Hepatocyte (in vitro differentiated cells): Measurements from ENCODE around the gene IL22RA2. TPM values are rescaled to one million over a fixed set of nuclear protein-coding genes. Genes with fewer than 3 reads are reported as not detected.

ENCODE experiments used
- DNase-seq: peaks from one replicate; pipeline ENCODE4 v3.0.0-alpha.2; 2016; ENCODE audit warnings: low spot score
- H2AFZ ChIP-seq: fragments of 200-600 bp; sonication (generic); 2 replicates; pipeline ENCODE4 v1.6.0; 2016; ENCODE audit warnings: antibody characterized with exemption, mild to moderate bottlenecking
- H3K27ac ChIP-seq: fragments of 200-600 bp; sonication (generic); 2 replicates; pipeline ENCODE4 v1.5.1; 2016; ENCODE audit warnings: mild to moderate bottlenecking
- H3K27me3 ChIP-seq: fragments of 200-600 bp; sonication (generic); 2 replicates; pipeline ENCODE4 v1.6.1; 2016
- H3K36me3 ChIP-seq: fragments of 200-600 bp; sonication (generic); replicated peaks from 2 replicates; pipeline ENCODE4 v1.5.1; 2016; ENCODE audit warnings: low read depth; ENCODE audit not compliant: insufficient read depth
- H3K4me1 ChIP-seq: fragments of 200-600 bp; sonication (generic); 2 replicates; pipeline ENCODE4 v1.5.1; 2016; ENCODE audit warnings: mild to moderate bottlenecking, moderate library complexity; ENCODE audit not compliant: insufficient read depth
- H3K4me2 ChIP-seq: fragments of 200-600 bp; sonication (generic); 2 replicates; pipeline ENCODE4 v1.6.0; 2016
- H3K4me3 ChIP-seq: fragments of 200-600 bp; sonication (generic); 2 replicates; pipeline ENCODE4 v1.5.1; 2016; ENCODE audit warnings: mild to moderate bottlenecking
- H3K79me2 ChIP-seq: fragments of 200-600 bp; sonication (generic); 2 replicates; pipeline ENCODE4 v1.6.0; 2017; ENCODE audit warnings: mild to moderate bottlenecking
- H3K9me2 ChIP-seq: fragments of 200-600 bp; sonication (generic); replicated peaks from 2 replicates; pipeline ENCODE4 v1.6.0; 2017; ENCODE audit warnings: mild to moderate bottlenecking; ENCODE audit not compliant: insufficient read depth
- H3K9me3 ChIP-seq: fragments of 200-600 bp; sonication (generic); 2 replicates; pipeline ENCODE4 v1.5.1; 2016; ENCODE audit warnings: low read depth, mild to moderate bottlenecking
- H4K20me1 ChIP-seq: fragments of 200-600 bp; sonication (generic); 2 replicates; pipeline ENCODE4 v1.6.0; 2016; ENCODE audit warnings: mild to moderate bottlenecking; ENCODE audit not compliant: insufficient read depth, poor library complexity, severe bottlenecking
- CTCF ChIP-seq: fragments of 200-600 bp; sonication (generic); IDR thresholded peaks from 2 replicates; pipeline ENCODE4 v1.5.1; 2016; ENCODE audit warnings: antibody characterized with exemption, mild to moderate bottlenecking; ENCODE audit not compliant: poor library complexity
- EZH2 ChIP-seq: fragments of 200-600 bp; sonication (generic); IDR thresholded peaks from 2 replicates; pipeline ENCODE4 v1.6.1; 2016; ENCODE audit warnings: antibody characterized with exemption, mild to moderate bottlenecking, borderline replicate concordance
- EZH2phosphoT487 ChIP-seq: fragments of 200-600 bp; sonication (generic); IDR thresholded peaks from one replicate; pipeline ENCODE4 v1.6.1; 2018; ENCODE audit warnings: antibody characterized with exemption, mild to moderate bottlenecking, low read depth, moderate library complexity; ENCODE audit not compliant: unreplicated experiment, severe bottlenecking
- WGBS: methylation state at CpG from one replicate; pipeline ENCODE4 v1.1.6; 2016; ENCODE audit warnings: low lambda C conversion rate; ENCODE audit errors: missing lambda C conversion rate; 5-methylcytosine and 5-hydroxymethylcytosine counted together
- polyA plus RNA-seq: library from polyadenylated mRNA; unstranded; fragments of >200 nt; fragmentation: Nextera tagmentation; extraction: Ambion mirVana; gene quantifications from 2 replicates; pipeline ENCODE4 v1.2.1, GENCODE V29; 2016
- total RNA-seq: library from RNA; depleted of rRNA; stranded (reverse); fragments of >200 nt; gene quantifications from 2 replicates; pipeline ENCODE4 v1.2.3, GENCODE V29; 2014

IL22RA2 gene
- total and polyA plus RNA-seq, 2 experiments from 2014 or later: not detected

GRCh38 chr6:137097526-137097925 lies 75.9 kb downstream of the IL22RA2 start:
- Histone ChIP-seq H3K36me3 (no peaks in the 10 kb centered on the region), H2AFZ (no peak overlapping the region), H3K27ac (no peak overlapping the region), H4K20me1 (no peaks in the 10 kb centered on the region), H3K4me2 (no peak overlapping the region), H3K9me3 (no peaks in the 10 kb centered on the region), H3K4me3 (no peak overlapping the region), H3K27me3 (no peaks in the 10 kb centered on the region), H3K79me2 (no peaks in the 10 kb centered on the region), H3K9me2 (no peaks in the 10 kb centered on the region), H3K4me1 (no peaks in the 10 kb centered on the region)
- 82% methylated on average over 3 of the region's 3 CpGs for WGBS
- no peak for TF ChIP-seq CTCF
- no peak for TF ChIP-seq EZH2phosphoT487
- TF ChIP-seq EZH2: no peak
- DNase-seq: no peak

GRCh38 chr6:137097057-137097456 lies 76.4 kb downstream of the IL22RA2 start:
- Histone ChIP-seq H3K4me1 (no peaks in the 10 kb centered on the region), H3K9me2 (no peaks in the 10 kb centered on the region), H2AFZ (no peak overlapping the region), H3K4me2 (no peak overlapping the region), H4K20me1 (no peaks in the 10 kb centered on the region), H3K27me3 (no peaks in the 10 kb centered on the region), H3K9me3 (no peaks in the 10 kb centered on the region), H3K27ac (no peak overlapping the region), H3K4me3 (no peak overlapping the region), H3K36me3 (no peaks in the 10 kb centered on the region), H3K79me2 (no peaks in the 10 kb centered on the region)
- DNase-seq: no peak
- no peak for TF ChIP-seq EZH2phosphoT487
- TF ChIP-seq EZH2: no peak
- TF ChIP-seq CTCF: no peak

GRCh38 chr6:137095651-137096238 lies 77.7 kb downstream of the IL22RA2 start:
- H2AFZ ChIP-seq: no peak overlapping the region
- H3K9me2 ChIP-seq: no peaks in the 10 kb centered on the region
- no peak for DNase-seq
- no peak overlapping the region for H3K4me3 ChIP-seq
- no peaks in the 10 kb centered on the region for H3K9me3 ChIP-seq
- no peaks in the 10 kb centered on the region for H3K27me3 ChIP-seq
- H3K27ac ChIP-seq: no peak overlapping the region
- no peaks in the 10 kb centered on the region for H3K4me1 ChIP-seq
- H3K36me3 ChIP-seq: no peaks in the 10 kb centered on the region
- no peaks in the 10 kb centered on the region for H3K79me2 ChIP-seq
- H4K20me1 ChIP-seq: no peaks in the 10 kb centered on the region
- TF ChIP-seq CTCF: no peak
- no peak for TF ChIP-seq EZH2phosphoT487
- TF ChIP-seq EZH2: no peak
- H3K4me2 ChIP-seq: no peak overlapping the region

- Histone ChIP-seq H3K79me2 (no peaks in the 10 kb centered on the region), H3K4me1 (no peaks in the 10 kb centered on the region), H3K4me2 (no peak overlapping the region), H3K9me3 (no peaks in the 10 kb centered on the region), H3K27ac (no peak overlapping the region), H3K9me2 (no peaks in the 10 kb centered on the region), H3K36me3 (no peaks in the 10 kb centered on the region), H2AFZ (no peak overlapping the region), H4K20me1 (no peaks in the 10 kb centered on the region), H3K4me3 (no peak overlapping the region), H3K27me3 (no peaks in the 10 kb centered on the region)
- 89% methylated on average over 10 of the region's 10 CpGs for WGBS
- TF ChIP-seq CTCF (no peak), EZH2 (no peak), EZH2phosphoT487 (no peak)
- DNase-seq: no peak
Observed at GRCh38 chr6:137095093-137095492, 78.4 kb downstream of the IL22RA2 start.
